ENCODE data around the gene SBF1.

The SBF1 gene

GRCh38 chr22:50463188-50463900, 11.5 kb downstream of the SBF1 start:
- peaks cover 94% of the 10 kb centered on the region for H3K36me3 ChIP-seq (ENCODE audit: insufficient read depth, insufficient read length, low read length)
- no peaks in the 10 kb centered on the region for H3K27me3 ChIP-seq (ENCODE audit: insufficient read depth, insufficient read length)
- H3K9ac ChIP-seq (ENCODE audit: insufficient read length, low read depth), result no peak overlapping the region
- H3K9me3 ChIP-seq (ENCODE audit: insufficient read depth, low read length), result no peaks in the 10 kb centered on the region
- DNase-seq (ENCODE audit: low read depth, low spot score), result no peak
- no peak overlapping the region for H3K4me3 ChIP-seq (ENCODE audit: insufficient read length, low read depth)
- TF ChIP-seq SUZ12 (IDR thresholded peaks at IDR 0.05; ENCODE audit: extremely low read depth, insufficient read depth, insufficient read length), result no peak
- no peak for TF ChIP-seq YY1 (IDR thresholded peaks at IDR 0.05; ENCODE audit: insufficient read depth, insufficient read length)
- TF ChIP-seq ZNF274 (IDR thresholded peaks at IDR 0.05; ENCODE audit: low read depth, low read length), result no peak
- H3K4me1 ChIP-seq (ENCODE audit: insufficient read depth, insufficient read length), result peaks cover 2% of the 10 kb centered on the region

- Histone ChIP-seq H3K9ac (ENCODE audit: insufficient read length, low read depth) (no peak overlapping the region), H3K9me3 (ENCODE audit: insufficient read depth, low read length) (no peaks in the 10 kb centered on the region), H3K4me1 (ENCODE audit: insufficient read depth, insufficient read length) (no peaks in the 10 kb centered on the region), H3K4me3 (ENCODE audit: insufficient read length, low read depth) (no peak overlapping the region), H3K36me3 (ENCODE audit: insufficient read depth, insufficient read length, low read length) (peaks cover 90% of the 10 kb centered on the region), H3K27me3 (ENCODE audit: insufficient read depth, insufficient read length) (no peaks in the 10 kb centered on the region)
- no peak for DNase-seq (ENCODE audit: low read depth, low spot score)
- TF ChIP-seq ZNF274 (IDR thresholded peaks at IDR 0.05; ENCODE audit: low read depth, low read length) (no peak), YY1 (IDR thresholded peaks at IDR 0.05; ENCODE audit: insufficient read depth, insufficient read length) (no peak), SUZ12 (IDR thresholded peaks at IDR 0.05; ENCODE audit: extremely low read depth, insufficient read depth, insufficient read length) (no peak)
Observed at GRCh38 chr22:50461979-50462540, 12.8 kb downstream of the SBF1 start.

- no peaks in the 10 kb centered on the region for H3K4me1 ChIP-seq (ENCODE audit: insufficient read depth, insufficient read length)
- no peak overlapping the region for H3K9ac ChIP-seq (ENCODE audit: insufficient read length, low read depth)
- H3K9me3 ChIP-seq (ENCODE audit: insufficient read depth, low read length), result no peaks in the 10 kb centered on the region
- no peaks in the 10 kb centered on the region for H3K27me3 ChIP-seq (ENCODE audit: insufficient read depth, insufficient read length)
- peaks cover 90% of the 10 kb centered on the region for H3K36me3 ChIP-seq (ENCODE audit: insufficient read depth, insufficient read length, low read length)
- TF ChIP-seq ZNF274 (IDR thresholded peaks at IDR 0.05; ENCODE audit: low read depth, low read length) (no peak), YY1 (IDR thresholded peaks at IDR 0.05; ENCODE audit: insufficient read depth, insufficient read length) (no peak), SUZ12 (IDR thresholded peaks at IDR 0.05; ENCODE audit: extremely low read depth, insufficient read depth, insufficient read length) (no peak)
- no peak for DNase-seq (ENCODE audit: low read depth, low spot score)
- H3K4me3 ChIP-seq (ENCODE audit: insufficient read length, low read depth), result no peak overlapping the region
Observed at GRCh38 chr22:50461536-50461935, 13.3 kb downstream of the SBF1 start.

- Histone ChIP-seq H3K27me3 (ENCODE audit: insufficient read depth, insufficient read length) (no peaks in the 10 kb centered on the region), H3K36me3 (ENCODE audit: insufficient read depth, insufficient read length, low read length) (peaks cover 89% of the 10 kb centered on the region), H3K9ac (ENCODE audit: insufficient read length, low read depth) (no peak overlapping the region), H3K4me1 (ENCODE audit: insufficient read depth, insufficient read length) (no peaks in the 10 kb centered on the region), H3K4me3 (ENCODE audit: insufficient read length, low read depth) (no peak overlapping the region), H3K9me3 (ENCODE audit: insufficient read depth, low read length) (no peaks in the 10 kb centered on the region)
- no peak for DNase-seq (ENCODE audit: low read depth, low spot score)
- no peak for TF ChIP-seq ZNF274 (IDR thresholded peaks at IDR 0.05; ENCODE audit: low read depth, low read length)
- TF ChIP-seq SUZ12 (IDR thresholded peaks at IDR 0.05; ENCODE audit: extremely low read depth, insufficient read depth, insufficient read length), result no peak
- no peak for TF ChIP-seq YY1 (IDR thresholded peaks at IDR 0.05; ENCODE audit: insufficient read depth, insufficient read length)
Observed at GRCh38 chr22:50460938-50461337, 13.9 kb downstream of the SBF1 start.

DNA sequence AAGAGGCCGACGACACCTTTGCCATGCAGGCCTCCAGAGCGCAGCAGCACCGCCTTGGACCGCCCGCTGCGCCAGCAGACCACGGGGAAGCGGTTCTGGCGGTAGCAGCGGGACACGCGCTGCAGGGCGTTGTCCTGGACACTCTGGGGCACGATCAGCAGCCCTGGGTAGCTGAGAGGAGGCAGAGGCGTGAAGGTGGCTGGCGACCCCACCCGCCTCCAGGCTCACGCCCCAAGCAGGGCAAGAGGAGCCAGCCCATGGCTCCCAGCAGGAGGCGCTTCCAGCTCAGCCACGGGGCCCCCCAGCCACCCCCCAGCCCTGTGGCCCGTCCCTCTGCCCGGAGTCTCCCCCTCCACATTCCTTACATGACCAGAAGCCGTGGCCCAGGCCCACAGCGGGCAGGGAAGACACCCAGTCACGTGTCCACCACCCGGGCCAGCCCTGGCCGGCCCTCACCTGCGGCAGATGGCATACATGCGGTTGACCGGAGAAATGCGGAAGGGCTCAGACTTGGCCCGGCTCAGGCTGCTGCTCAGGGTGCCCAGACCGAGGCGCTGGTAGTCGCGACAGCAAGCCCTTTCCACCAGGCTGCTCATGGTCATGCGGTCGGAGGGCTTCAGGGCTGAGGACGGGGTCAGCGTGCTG, 15.2 kb downstream of the SBF1 start:
- Histone ChIP-seq H3K27me3 (ENCODE audit: insufficient read depth, insufficient read length) (no peaks in the 10 kb centered on the region), H3K9me3 (ENCODE audit: insufficient read depth, low read length) (no peaks in the 10 kb centered on the region), H3K36me3 (ENCODE audit: insufficient read depth, insufficient read length, low read length) (peaks cover 89% of the 10 kb centered on the region), H3K4me3 (ENCODE audit: insufficient read length, low read depth) (no peak overlapping the region), H3K4me1 (ENCODE audit: insufficient read depth, insufficient read length) (no peaks in the 10 kb centered on the region), H3K9ac (ENCODE audit: insufficient read length, low read depth) (no peak overlapping the region)
- TF ChIP-seq SUZ12 (IDR thresholded peaks at IDR 0.05; ENCODE audit: extremely low read depth, insufficient read depth, insufficient read length), result no peak
- no peak for TF ChIP-seq YY1 (IDR thresholded peaks at IDR 0.05; ENCODE audit: insufficient read depth, insufficient read length)
- TF ChIP-seq ZNF274 (IDR thresholded peaks at IDR 0.05; ENCODE audit: low read depth, low read length), result no peak
- DNase-seq (ENCODE audit: low read depth, low spot score), result no peak

DNA sequence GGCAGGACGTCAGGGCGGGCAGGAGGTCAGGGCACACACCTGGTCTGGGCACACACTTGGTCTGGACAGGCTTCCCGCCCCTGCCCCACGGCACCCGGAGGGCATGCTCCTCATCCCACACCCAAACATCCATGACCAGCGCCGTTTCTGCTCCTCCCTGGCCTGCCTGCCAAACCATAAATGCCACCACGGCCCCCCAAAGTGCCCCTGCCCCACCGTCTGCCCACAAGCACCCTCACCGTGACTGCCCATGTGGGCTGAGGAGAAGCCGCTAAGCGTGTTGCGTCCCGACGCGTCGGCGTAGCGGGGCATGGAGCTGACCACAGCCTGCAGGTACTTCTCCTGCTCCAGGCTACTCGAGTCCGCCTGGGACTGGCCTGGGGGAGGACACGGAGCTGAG, 15.8 kb downstream of the SBF1 start:
- H3K4me3 ChIP-seq (ENCODE audit: insufficient read length, low read depth), result no peak overlapping the region
- no peak overlapping the region for H3K9ac ChIP-seq (ENCODE audit: insufficient read length, low read depth)
- TF ChIP-seq SUZ12 (IDR thresholded peaks at IDR 0.05; ENCODE audit: extremely low read depth, insufficient read depth, insufficient read length) (no peak), YY1 (IDR thresholded peaks at IDR 0.05; ENCODE audit: insufficient read depth, insufficient read length) (no peak), ZNF274 (IDR thresholded peaks at IDR 0.05; ENCODE audit: low read depth, low read length) (no peak)
- H3K36me3 ChIP-seq (ENCODE audit: insufficient read depth, insufficient read length, low read length), result peaks cover 89% of the 10 kb centered on the region
- H3K4me1 ChIP-seq (ENCODE audit: insufficient read depth, insufficient read length), result no peaks in the 10 kb centered on the region
- no peak for DNase-seq (ENCODE audit: low read depth, low spot score)
- no peaks in the 10 kb centered on the region for H3K9me3 ChIP-seq (ENCODE audit: insufficient read depth, low read length)
- no peaks in the 10 kb centered on the region for H3K27me3 ChIP-seq (ENCODE audit: insufficient read depth, insufficient read length)
